GM10847 (cell line): Measurements from ENCODE around the gene PDCL2.

ENCODE experiments used
- POLR2A ChIP-seq: IDR thresholded peaks from 2 replicates; pipeline ENCODE4 v1.6.1; 2011; ENCODE audit not compliant: insufficient read length; ENCODE audit errors: extremely low read depth

PDCL2 gene

GRCh38 chr4:55518442-55518841 lies 73.6 kb downstream of the PDCL2 start:
- TF ChIP-seq POLR2A: no peak

DNA sequence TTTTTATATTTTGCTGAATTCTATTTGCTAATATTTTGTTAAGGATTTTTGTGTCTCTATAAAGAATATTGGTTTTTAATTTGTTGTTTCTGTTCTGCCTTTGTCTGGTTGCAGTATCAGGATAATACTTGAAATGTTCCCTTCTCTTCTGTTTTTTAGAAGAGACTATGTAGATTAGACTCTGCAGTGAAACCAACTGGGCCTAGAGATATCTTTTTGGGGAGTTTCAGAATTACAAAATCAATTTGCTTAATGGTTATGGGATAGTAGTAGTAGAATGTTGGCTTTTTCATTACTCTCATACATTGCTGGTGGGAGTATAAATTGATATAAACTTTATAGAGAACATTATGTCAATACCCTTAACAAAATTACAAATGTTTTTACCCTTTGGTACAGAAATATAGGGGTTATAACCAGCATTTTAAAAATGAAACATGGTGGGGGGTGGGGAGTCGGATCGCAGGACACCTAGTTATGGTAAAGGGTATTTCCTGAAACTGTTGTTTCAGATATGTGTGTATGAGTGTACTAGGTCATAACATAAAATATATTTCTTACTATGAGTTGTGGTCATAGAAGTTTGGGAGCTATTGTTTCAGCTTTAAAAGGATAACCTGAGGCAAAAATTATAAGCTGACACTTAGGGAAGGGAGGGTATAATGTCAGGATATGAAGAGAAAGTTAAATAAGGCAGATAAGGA lies 74.4 kb downstream of the PDCL2 start:
- TF ChIP-seq POLR2A: no peak

DNA sequence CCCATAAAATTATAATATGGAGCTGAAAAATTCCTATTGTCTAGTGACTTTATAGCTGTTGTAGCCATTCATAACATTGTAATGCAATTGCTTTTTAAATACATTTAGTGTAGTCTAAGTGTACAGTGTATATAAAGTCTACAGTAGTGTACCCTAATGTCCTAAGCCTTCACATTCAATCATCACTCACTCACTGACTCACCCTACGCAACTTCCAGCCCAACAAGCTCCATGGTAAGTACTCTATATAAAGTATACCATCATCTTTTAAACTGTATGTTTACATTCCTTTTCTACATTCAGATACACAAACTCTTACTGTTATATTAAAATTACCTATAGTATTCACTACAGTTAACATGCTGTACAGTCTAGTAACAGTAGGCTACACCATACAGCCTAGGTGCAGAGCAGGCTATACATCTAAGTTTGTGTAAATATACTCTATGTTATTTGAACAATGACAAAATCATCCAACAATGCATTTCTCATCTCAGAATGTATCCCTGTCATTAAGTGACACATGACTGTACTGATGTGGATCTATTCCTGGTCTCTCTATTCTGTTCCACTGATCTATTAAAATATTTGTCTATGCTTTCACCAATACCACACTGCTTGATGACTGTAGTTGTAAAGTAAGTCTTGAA lies 79.0 kb downstream of the PDCL2 start:
- TF ChIP-seq POLR2A: no peak

- no peak for TF ChIP-seq POLR2A
Observed at GRCh38 chr4:55512077-55512476, 80.0 kb downstream of the PDCL2 start.

DNA sequence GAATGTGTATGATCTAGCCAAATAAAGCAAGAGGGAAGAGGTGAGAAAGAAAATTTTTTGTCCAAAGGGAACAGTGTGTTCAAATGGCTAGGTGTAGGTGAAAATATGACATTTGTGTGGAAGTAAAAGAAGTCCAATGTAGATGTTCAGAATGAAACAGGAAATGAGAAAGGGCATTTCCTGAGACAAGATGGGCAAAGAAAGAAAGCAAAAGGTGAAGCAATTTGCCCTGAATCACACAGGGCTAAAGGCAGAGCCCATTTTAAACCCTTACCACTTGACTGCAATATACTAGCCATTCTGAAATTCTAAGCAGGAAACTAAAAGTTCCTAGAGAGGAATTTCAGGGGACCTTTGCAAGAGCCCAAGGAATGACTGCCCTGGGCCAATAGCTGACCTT lies 81.4 kb downstream of the PDCL2 start:
- no peak for TF ChIP-seq POLR2A

GRCh38 chr4:55509266-55509665 lies 82.8 kb downstream of the PDCL2 start:
- TF ChIP-seq POLR2A: no peak

DNA sequence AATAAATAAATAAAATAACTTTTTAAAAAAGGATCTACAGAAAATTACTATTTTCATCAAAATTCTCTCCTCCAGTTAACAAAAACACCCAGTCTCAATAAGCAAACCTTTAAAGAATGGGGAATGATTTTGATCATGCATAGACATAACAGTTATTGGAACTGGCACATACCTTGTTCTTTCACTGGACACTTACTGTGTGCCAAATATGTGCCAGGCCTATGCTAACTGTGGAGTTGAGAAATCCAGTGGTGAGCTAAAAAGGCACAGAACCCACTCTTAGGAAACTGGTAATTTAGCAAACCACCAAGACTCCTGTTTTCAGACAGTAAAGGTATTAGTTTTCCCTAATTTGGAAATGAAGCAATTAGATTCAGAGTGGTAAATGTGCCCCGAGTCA lies 84.4 kb downstream of the PDCL2 start:
- TF ChIP-seq POLR2A: no peak
